Spleen (tissue), 11 donors: ENCODE measurements around the gene MED19. TPM values are rescaled to one million over a fixed set of nuclear protein-coding genes. Genes with fewer than 3 reads are reported as not detected.
A peak's percentile ranks its signal among the peaks of the same experiment; 100 is the strongest.

ENCODE experiments used
- DNase-seq: peaks from one replicate; pipeline ENCODE4 v3.0.0-alpha.2; 2020
- H3K27ac ChIP-seq, 8 donors: fragments of 200-600 bp; sonication (generic) in 7 of 8; 1 replicate in 4 of 8; 2 replicates in 4 of 8; pipeline versions ENCODE4 v1.5.0 to v1.8.0; 2016 to 2021; ENCODE audit warnings: inconsistent platforms in 4 of 8, mild to moderate bottlenecking in 4 of 8, moderate library complexity in 1 of 8
- H3K27me3 ChIP-seq, 7 donors: fragments of 200-600 bp; sonication (generic) in 6 of 7; replicated peaks in 1 of 7; 1 replicate in 4 of 7; 2 replicates in 3 of 7; pipeline versions ENCODE4 v1.5.0 to v1.8.0; 2016 to 2021; ENCODE audit warnings: inconsistent platforms in 3 of 7, mild to moderate bottlenecking in 1 of 7
- H3K36me3 ChIP-seq, 6 donors: fragments of 200-600 bp; sonication (generic) in 5 of 6; 1 replicate in 4 of 6; 2 replicates in 2 of 6; pipeline versions ENCODE4 v1.5.0 to v1.8.0; 2016 to 2021; ENCODE audit warnings: inconsistent platforms in 2 of 6
- H3K4me1 ChIP-seq, 6 donors: fragments of 200-600 bp; sonication (generic) in 5 of 6; 1 replicate in 3 of 6; 2 replicates in 3 of 6; pipeline versions ENCODE4 v1.5.0 to v1.8.0; 2016 to 2021; ENCODE audit warnings: inconsistent platforms in 3 of 6
- H3K4me3 ChIP-seq, 8 donors: fragments of 200-600 bp; sonication (generic) in 7 of 8; 1 replicate in 4 of 8; 2 replicates in 4 of 8; pipeline versions ENCODE4 v1.5.0 to v1.8.0; 2016 to 2021; ENCODE audit warnings: inconsistent platforms in 4 of 8, mild to moderate bottlenecking in 4 of 8, moderate library complexity in 2 of 8
- H3K9me3 ChIP-seq, 8 donors: fragments of 200-600 bp; sonication (generic) in 7 of 8; 1 replicate in 4 of 8; 2 replicates in 4 of 8; pipeline versions ENCODE4 v1.5.0 to v1.8.0; 2016 to 2021; ENCODE audit warnings: inconsistent platforms in 4 of 8
- CTCF ChIP-seq, 11 experiments: fragments of 200-600 bp in 7 of 11; fragments of 450-650 bp in 4 of 11; sonication (generic) in 4 of 11; IDR thresholded peaks in 8 of 11; conservative IDR thresholded peaks in 3 of 11; 1 replicate in 7 of 11; 2 replicates in 4 of 11; pipeline versions ENCODE4 v1.4.0 to v1.8.0; 2016 to 2021; ENCODE audit warnings: antibody characterized with exemption in 11 of 11, inconsistent platforms in 4 of 11, mild to moderate bottlenecking in 1 of 11
- POLR2A ChIP-seq, 3 donors: fragments of 450-650 bp; IDR thresholded peaks; one replicate each; pipeline ENCODE4 v1.5.1; 2017; ENCODE audit warnings: antibody characterized with exemption in 3 of 3, mild to moderate bottlenecking in 1 of 3
- POLR2AphosphoS5 ChIP-seq, 3 donors: sonication (generic); formaldehyde crosslinking; IDR thresholded peaks; one replicate each; pipeline ENCODE4 v1.5.1; 2017; ENCODE audit warnings: antibody characterized with exemption in 3 of 3
- WGBS, 5 donors: extraction: QIAGEN DNeasy Blood & Tissue Kit in 3 of 5; methylation state at CpG; one replicate each; pipeline versions ENCODE4 v1.1.5 to v1.1.7; 2013 to 2018; 5-methylcytosine and 5-hydroxymethylcytosine counted together
- intact Hi-C: fragments of 100-400 bp; cut with DNase I; formaldehyde crosslinking; loops from one replicate; pipeline ENCODE4 v1.15.0; 2023; ENCODE audit warnings: low total_unique reads
- polyA plus RNA-seq, 3 donors: library from polyadenylated mRNA; stranded (reverse); fragments of 200-250 nt; gene quantifications; one replicate each; pipeline ENCODE4 v1.2.1, GENCODE V29; 2013
- total RNA-seq, 7 donors: library from RNA; depleted of rRNA in 3 of 7; stranded (reverse); fragments of >200 nt in 3 of 7; fragmentation: NEBNext Ultra II Directional in 4 of 7; extraction: Animal tissue kit (Norgen Biotek cat#: 25700) in 4 of 7; gene quantifications; one replicate each; pipeline versions ENCODE4 v1.1.0 to v1.2.1, GENCODE V29; 2016 to 2021
- donor health status: healthy with polysubstance abuse.
- donor health status: DM: no; HTN: no; CAD: no; lungs with moderate emphysema.
- donor health status: DM: no; HTN: no; CAD: no.
- donor health status: Bipolar disorder and iron deficiency.
- donor health status: healthy.
- donor health status: DM: no; HTN: no; CAD: no.
- donor health status: DM: yes; HTN: yes; CAD: no.

Gene MED19
- total and polyA plus RNA-seq, 10 donors: 8.3 to 14.7 (median 11.0) TPM

- Histone ChIP-seq H3K27me3 (no peaks in the 10 kb centered on the region), H3K27ac (peak overlapping the region in 3 of 8 donors; percentile 54 to 58 (median 58)), H3K4me3 (no peak overlapping the region), H3K4me1 (peaks cover 0 to 11% (median 3%) of the 10 kb centered on the region in 6 donors), H3K36me3 (peaks cover 0 to 17% (median 4%) of the 10 kb centered on the region in 6 donors), H3K9me3 (no peaks in the 10 kb centered on the region)
- intact Hi-C loops: no loop called here
- TF ChIP-seq CTCF (IDR thresholded peaks at IDR 0.05 in 8 of 11, conservative IDR thresholded peaks at IDR 0.05 in 3 of 11): no peak
- TF ChIP-seq POLR2AphosphoS5 (IDR thresholded peaks at IDR 0.05): no peak
- no peak for TF ChIP-seq POLR2A (IDR thresholded peaks at IDR 0.05)
- DNase-seq: no peak
Measured at GRCh38 chr11:57751176-57751575, 39.2 kb upstream of the MED19 start.

- intact Hi-C loops: no loop called here
- no peak for DNase-seq
- TF ChIP-seq POLR2A (IDR thresholded peaks at IDR 0.05) (no peak), CTCF (IDR thresholded peaks at IDR 0.05 in 8 of 11, conservative IDR thresholded peaks at IDR 0.05 in 3 of 11) (no peak)
- H3K27me3 ChIP-seq: no peaks in the 10 kb centered on the region
- H3K4me1 ChIP-seq: peaks cover 11 to 45% (median 27%) of the 10 kb centered on the region in 6 donors
- no peak overlapping the region for H3K27ac ChIP-seq
- no peak overlapping the region for H3K4me3 ChIP-seq
- no peaks in the 10 kb centered on the region for H3K9me3 ChIP-seq
- 91 to 97% (median 94%) methylated on average over 1 of the region's 1 CpG for WGBS, 5 donors
- peaks cover 0 to 54% (median 36%) of the 10 kb centered on the region in 6 donors for H3K36me3 ChIP-seq
Measured at GRCh38 chr11:57746920-57747319, 34.9 kb upstream of the MED19 start.

- Histone ChIP-seq H3K27ac (no peak overlapping the region), H3K9me3 (no peaks in the 10 kb centered on the region), H3K27me3 (no peaks in the 10 kb centered on the region), H3K4me3 (no peak overlapping the region), H3K36me3 (peaks cover 0 to 58% (median 36%) of the 10 kb centered on the region in 6 donors), H3K4me1 (peaks cover 15 to 53% (median 36%) of the 10 kb centered on the region in 6 donors)
- intact Hi-C loops: no loop called here
- TF ChIP-seq CTCF (IDR thresholded peaks at IDR 0.05 in 8 of 11, conservative IDR thresholded peaks at IDR 0.05 in 3 of 11) (no peak), POLR2AphosphoS5 (IDR thresholded peaks at IDR 0.05) (no peak)
- no peak for DNase-seq
- WGBS, 5 donors: 92 to 96% (median 95%) methylated on average over 5 of the region's 5 CpGs
Measured at GRCh38 chr11:57745206-57745605, 33.2 kb upstream of the MED19 start.

GRCh38 chr11:57744357-57744756 lies 32.3 kb upstream of the MED19 start:
- Histone ChIP-seq H3K27me3 (no peaks in the 10 kb centered on the region), H3K9me3 (no peaks in the 10 kb centered on the region), H3K4me3 (no peak overlapping the region), H3K27ac (peak overlapping the region in 1 of 8 donors; percentile 50), H3K4me1 (peaks cover 15 to 56% (median 37%) of the 10 kb centered on the region in 6 donors), H3K36me3 (peaks cover 0 to 66% (median 39%) of the 10 kb centered on the region in 6 donors)
- no peak for TF ChIP-seq POLR2AphosphoS5 (IDR thresholded peaks at IDR 0.05)
- TF ChIP-seq CTCF (IDR thresholded peaks at IDR 0.05 in 8 of 11, conservative IDR thresholded peaks at IDR 0.05 in 3 of 11): no peak
- TF ChIP-seq POLR2A (IDR thresholded peaks at IDR 0.05): no peak
- intact Hi-C loops: no loop called here
- DNase-seq: no peak
- 48 to 78% (median 67%) methylated on average over 2 of the region's 2 CpGs for WGBS, 5 donors
